ENCODE data around the gene FERMT3. TPM values are rescaled to one million over a fixed set of nuclear protein-coding genes. Genes with fewer than 3 reads are reported as not detected.
"Not testable (repeated sequence)": the region's sequence is repeated elsewhere in the genome, so short reads cannot be mapped to it uniquely, and the experiment has no call there.

FERMT3 gene
- total RNA-seq, 1 experiment from 2014 or later = 4.9 TPM

DNA sequence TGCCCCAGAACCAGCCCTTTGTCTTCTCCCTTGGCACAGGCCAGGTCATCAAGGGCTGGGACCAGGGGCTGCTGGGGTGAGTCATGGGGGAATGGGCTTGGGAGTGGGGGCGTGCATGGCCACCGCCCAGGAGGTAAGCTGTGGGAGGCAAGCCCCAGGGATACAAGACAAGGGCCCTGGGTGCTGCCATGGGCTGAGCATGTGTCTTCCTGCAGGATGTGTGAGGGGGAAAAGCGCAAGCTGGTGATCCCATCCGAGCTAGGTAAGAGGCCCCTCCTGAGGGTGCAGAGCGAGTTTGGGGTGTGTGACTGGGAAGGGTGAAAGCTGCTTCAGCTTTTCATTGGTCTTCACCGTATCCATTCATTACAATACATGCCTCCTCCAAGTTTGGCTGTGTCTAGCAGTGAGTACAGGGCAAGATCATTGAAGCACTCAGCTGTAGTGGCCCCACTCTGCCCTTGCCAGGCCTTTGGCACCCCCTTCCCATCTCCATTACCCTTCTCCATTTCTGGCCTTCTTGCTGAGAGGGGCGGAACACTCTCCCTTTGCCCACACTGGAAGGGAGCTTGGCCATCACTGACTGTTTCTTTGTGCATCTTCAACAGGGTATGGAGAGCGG lies 36.8 kb downstream of the FERMT3 start:
- DNase-seq = peak; percentile 24 to 26
- H3K9me3 ChIP-seq (replicated peaks) = no peaks in the 10 kb centered on the region
- no peak overlapping the region for H3K27ac ChIP-seq
- H3K36me3 ChIP-seq = peaks cover 32% of the 10 kb centered on the region
- H3K27me3 ChIP-seq = no peaks in the 10 kb centered on the region
- H3K4me3 ChIP-seq = no peak overlapping the region
- peaks cover 23% of the 10 kb centered on the region for H3K4me1 ChIP-seq

- Histone ChIP-seq H3K9me3 (replicated peaks) (no peaks in the 10 kb centered on the region), H3K4me3 (no peak overlapping the region), H3K27ac (no peak overlapping the region), H3K4me1 (peaks cover 28% of the 10 kb centered on the region), H3K36me3 (peaks cover 32% of the 10 kb centered on the region), H3K27me3 (no peaks in the 10 kb centered on the region)
- no peak for DNase-seq
Observed at GRCh38 chr11:64244107-64244506, 37.6 kb downstream of the FERMT3 start.

- Histone ChIP-seq H3K27ac (peak overlapping the region; percentile 97), H3K9me3 (replicated peaks) (no peaks in the 10 kb centered on the region), H3K36me3 (peaks cover 32% of the 10 kb centered on the region), H3K4me3 (peak overlapping the region; percentile 97), H3K4me1 (peaks cover 33% of the 10 kb centered on the region), H3K27me3 (no peaks in the 10 kb centered on the region)
- DNase-seq = no peak
Observed at GRCh38 chr11:64244966-64245365, 38.4 kb downstream of the FERMT3 start.

GRCh38 chr11:64245401-64245796 lies 38.9 kb downstream of the FERMT3 start:
- Histone ChIP-seq H3K4me3 (peak overlapping the region; percentile 97), H3K27me3 (no peaks in the 10 kb centered on the region), H3K27ac (peak overlapping the region; percentile 97), H3K4me1 (peaks cover 34% of the 10 kb centered on the region), H3K9me3 (replicated peaks) (no peaks in the 10 kb centered on the region), H3K36me3 (peaks cover 32% of the 10 kb centered on the region)
- DNase-seq = peak; percentile 94 to 95

DNA sequence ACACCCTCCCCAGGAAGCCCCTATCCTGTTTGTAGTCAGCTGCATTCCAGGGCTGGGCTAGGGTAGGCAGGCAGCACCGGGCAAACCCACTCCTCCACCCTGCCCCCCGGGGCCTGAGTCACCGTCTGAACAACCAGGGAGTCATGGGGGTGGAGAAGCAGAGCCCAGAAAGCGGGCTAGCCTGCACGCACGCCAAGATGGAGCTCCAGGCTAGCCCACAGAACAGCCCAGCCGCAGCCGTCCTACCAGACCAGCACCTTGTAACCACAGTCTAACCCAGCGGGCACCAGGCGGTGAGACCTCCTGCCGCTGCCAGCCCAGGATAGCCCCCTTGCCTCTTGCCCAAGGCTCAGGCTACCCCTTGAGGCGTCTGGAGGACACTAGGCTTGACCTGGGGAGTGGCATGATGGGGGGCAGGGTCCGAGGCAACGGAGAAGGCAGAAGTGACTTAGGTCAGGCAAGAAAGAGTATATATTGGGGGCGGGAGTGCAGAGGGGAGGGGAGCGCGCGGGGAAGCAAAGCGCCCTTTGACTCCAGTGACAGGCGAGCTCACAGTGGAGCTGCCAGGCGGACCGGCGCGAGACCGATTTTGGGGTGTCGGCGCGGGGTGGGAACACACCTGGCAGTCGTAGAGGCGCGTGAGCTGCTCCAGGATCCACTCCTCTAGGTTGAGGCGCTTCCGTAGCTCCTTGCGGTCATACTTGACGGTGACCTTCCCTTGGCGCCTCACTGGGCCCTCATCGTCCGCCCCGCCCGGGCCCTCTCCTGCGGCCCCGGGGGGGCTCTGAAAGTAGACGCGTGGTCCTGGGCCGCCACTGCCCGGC lies 39.5 kb downstream of the FERMT3 start:
- DNase-seq = no peak
- peak overlapping the region; percentile 97 for H3K4me3 ChIP-seq
- H3K9me3 ChIP-seq (replicated peaks) = no peaks in the 10 kb centered on the region
- H3K27ac ChIP-seq = peak overlapping the region; percentile 97
- H3K27me3 ChIP-seq = no peaks in the 10 kb centered on the region
- peaks cover 32% of the 10 kb centered on the region for H3K36me3 ChIP-seq
- peaks cover 37% of the 10 kb centered on the region for H3K4me1 ChIP-seq

GRCh38 chr11:64246621-64246870 lies 40.0 kb downstream of the FERMT3 start:
- Histone ChIP-seq H3K4me3 (peak overlapping the region; percentile 97), H3K4me1 (peaks cover 37% of the 10 kb centered on the region), H3K36me3 (peaks cover 32% of the 10 kb centered on the region), H3K27ac (peak overlapping the region; percentile 97)
- not testable (repeated sequence) for H3K9me3 ChIP-seq (replicated peaks); H3K27me3 ChIP-seq; DNase-seq

DNA sequence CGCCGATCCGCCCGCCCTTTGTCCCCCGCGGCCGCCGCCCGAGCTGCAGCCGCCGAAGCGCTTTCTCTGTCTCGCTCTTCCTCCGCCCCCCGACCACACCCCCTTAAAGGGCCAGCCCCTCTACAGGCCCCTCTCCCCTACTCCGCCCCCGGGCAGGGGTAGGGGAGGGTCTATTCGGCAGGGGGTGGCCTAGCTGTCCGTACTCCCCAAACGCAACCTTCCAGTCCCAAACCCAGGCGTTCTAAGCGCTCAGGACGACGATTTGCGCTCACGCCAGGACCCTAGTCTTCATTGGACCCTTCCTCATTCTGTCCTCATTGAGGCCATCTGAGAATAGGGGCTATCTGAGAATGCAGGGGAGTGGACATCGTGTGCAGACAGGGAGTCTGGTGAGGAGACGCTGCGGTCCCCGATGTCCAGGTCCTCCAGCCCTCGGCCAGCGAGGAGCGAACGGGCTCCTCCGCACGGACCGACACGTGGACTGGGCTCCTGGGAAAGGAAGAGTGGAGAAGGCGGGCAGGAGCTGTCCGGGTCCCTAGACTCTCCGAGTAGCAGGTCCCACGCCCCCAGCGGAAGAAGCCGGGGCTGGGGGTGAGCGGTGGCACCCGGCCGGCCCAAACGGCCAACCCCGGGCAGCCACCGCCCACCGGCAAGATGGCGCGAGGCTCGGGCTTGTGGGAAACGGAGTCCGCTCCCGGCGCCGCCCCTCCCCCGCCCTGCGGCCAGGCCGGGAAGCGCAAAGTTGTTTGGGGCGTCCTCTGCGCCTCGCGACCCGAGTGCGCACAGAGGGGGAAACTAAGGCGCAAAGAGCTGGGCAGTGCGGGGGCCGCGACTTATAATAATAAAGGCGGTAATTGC lies 40.6 kb downstream of the FERMT3 start, which contains the start of gene PPP1R14B:
Gene PPP1R14B (minus strand): TSS at position 73 of the 858 bp plus-strand sequence. CDS start 270 bp downstream, outside the sequence.
- H3K27me3 ChIP-seq = no peaks in the 10 kb centered on the region
- no peaks in the 10 kb centered on the region for H3K9me3 ChIP-seq (replicated peaks)
- H3K4me3 ChIP-seq = peak within 1 kb of the TSS; percentile 97
- DNase-seq = peak; percentile 92
- H3K36me3 ChIP-seq = peaks cover 32% of the 10 kb centered on the region
- peaks cover 37% of the 10 kb centered on the region for H3K4me1 ChIP-seq
- H3K27ac ChIP-seq = peak within 1 kb of the TSS; percentile 97

DNA sequence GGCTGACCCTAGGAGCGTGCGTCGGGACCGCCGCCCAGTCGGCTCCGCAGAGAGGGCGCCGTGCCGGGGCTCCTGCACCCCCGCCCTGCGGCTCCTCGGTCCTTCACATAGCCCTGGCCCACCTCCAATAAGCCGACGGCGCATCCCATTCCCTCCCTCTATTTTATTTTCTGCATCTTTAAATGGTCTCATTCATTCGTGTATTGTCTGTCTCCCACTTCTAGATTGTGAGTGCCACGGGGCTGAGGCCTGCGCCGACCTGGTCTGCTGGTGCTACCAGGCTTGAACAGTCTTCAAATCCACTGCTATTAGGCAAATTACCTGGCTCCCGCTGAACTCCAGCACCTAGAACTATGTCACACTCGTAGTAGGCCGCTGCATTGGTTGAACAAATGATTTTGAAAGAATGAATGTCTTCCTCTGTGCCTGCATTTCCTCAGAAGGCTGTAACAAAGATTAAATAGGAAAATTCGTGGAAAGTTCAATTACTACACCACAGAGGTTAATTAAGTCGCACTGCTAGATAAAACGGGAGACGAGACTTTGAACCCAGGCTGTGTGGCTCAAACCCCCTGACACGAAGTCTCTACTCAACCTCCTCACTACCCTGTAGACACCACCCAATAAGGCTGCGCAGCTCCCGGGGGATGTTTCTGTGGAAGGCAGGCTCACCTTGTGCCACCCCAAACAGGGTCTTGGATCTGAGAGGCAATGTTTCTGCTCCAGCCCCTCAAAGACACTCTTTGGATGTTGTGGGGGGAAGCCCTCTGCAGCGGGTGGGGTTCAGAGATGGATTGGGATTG lies 41.4 kb downstream of the FERMT3 start:
- DNase-seq = no peak
- Histone ChIP-seq H3K27me3 (no peaks in the 10 kb centered on the region), H3K4me1 (peaks cover 33% of the 10 kb centered on the region), H3K9me3 (replicated peaks) (no peaks in the 10 kb centered on the region), H3K4me3 (peak overlapping the region; percentile 69), H3K36me3 (peaks cover 27% of the 10 kb centered on the region), H3K27ac (peak overlapping the region; percentile 72)

- Histone ChIP-seq H3K27ac (no peak overlapping the region), H3K4me1 (peaks cover 28% of the 10 kb centered on the region)
Observed at GRCh38 chr11:64248578-64248977, 42.1 kb downstream of the FERMT3 start.

GRCh38 chr11:64249038-64249437 lies 42.5 kb downstream of the FERMT3 start:
- Histone ChIP-seq H3K27me3 (no peaks in the 10 kb centered on the region), H3K36me3 (peaks cover 17% of the 10 kb centered on the region), H3K4me1 (peaks cover 27% of the 10 kb centered on the region), H3K4me3 (no peak overlapping the region), H3K27ac (no peak overlapping the region), H3K9me3 (replicated peaks) (no peaks in the 10 kb centered on the region)
- no peak for DNase-seq

More at GRCh38 chr11:64248578-64248977, 42.1 kb downstream of the FERMT3 start:
- Histone ChIP-seq H3K36me3 (peaks cover 20% of the 10 kb centered on the region), H3K9me3 (replicated peaks) (no peaks in the 10 kb centered on the region), H3K4me3 (no peak overlapping the region), H3K27me3 (no peaks in the 10 kb centered on the region)
- DNase-seq = no peak

GRCh38 chr11:64249563-64250414 lies 43.3 kb downstream of the FERMT3 start:
- peak; percentile 47 to 74 for DNase-seq
- Histone ChIP-seq H3K4me1 (peaks cover 27% of the 10 kb centered on the region), H3K27me3 (no peaks in the 10 kb centered on the region), H3K9me3 (replicated peaks) (no peaks in the 10 kb centered on the region), H3K4me3 (no peak overlapping the region), H3K36me3 (peaks cover 17% of the 10 kb centered on the region), H3K27ac (no peak overlapping the region)

DNA sequence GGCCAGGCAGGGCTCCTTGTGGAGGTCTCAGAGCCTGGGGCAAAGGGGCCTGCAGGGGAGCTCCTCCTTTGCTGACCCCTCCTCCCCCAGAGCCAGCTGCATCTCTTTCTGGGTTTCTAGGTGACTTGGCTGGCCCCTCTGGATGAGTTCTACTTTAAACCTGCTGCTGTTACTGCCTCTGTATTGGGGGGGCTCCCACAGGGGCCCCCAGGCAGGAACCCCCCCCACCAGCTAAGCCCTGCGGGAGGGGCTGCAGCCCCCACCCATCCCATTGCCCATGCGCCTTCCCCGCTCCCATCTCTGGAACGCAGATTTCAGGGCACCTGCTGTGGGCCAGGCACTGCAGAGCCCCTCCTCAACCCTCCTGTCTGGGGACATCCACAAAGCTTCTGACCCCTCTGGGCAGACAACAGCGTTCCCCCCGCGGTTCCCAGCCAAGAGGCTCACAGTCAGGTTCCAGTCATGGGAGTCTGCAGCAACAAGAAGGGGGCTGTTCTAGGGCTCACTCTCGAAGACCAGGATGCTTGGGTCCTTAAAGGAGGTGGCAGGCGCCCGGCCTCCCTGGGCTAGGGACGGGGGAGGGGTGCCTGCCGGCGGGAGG lies 44.0 kb downstream of the FERMT3 start:
- Histone ChIP-seq H3K27ac (no peak overlapping the region), H3K36me3 (peaks cover 13% of the 10 kb centered on the region), H3K4me3 (peak overlapping the region; percentile 88), H3K27me3 (no peaks in the 10 kb centered on the region), H3K9me3 (replicated peaks) (no peaks in the 10 kb centered on the region), H3K4me1 (peaks cover 27% of the 10 kb centered on the region)
- DNase-seq = peak in 1 of 2 experiments; percentile 30
